Keratinocyte (primary cell): ENCODE results near the gene MLF1.

Experiments
- CTCF ChIP-seq, 3 experiments: IDR thresholded peaks in 1 of 3; conservative IDR thresholded peaks in 1 of 3; optimal IDR thresholded peaks in 1 of 3; 2 replicates in 2 of 3; 3 replicates in 1 of 3; pipeline versions ENCODE3 to v1.5.1; 2011; ENCODE audit warnings: low read length in 3 of 3, mild to moderate bottlenecking in 3 of 3, moderate library complexity in 2 of 3, control low read depth in 1 of 3, inconsistent platforms in 1 of 3; ENCODE audit not compliant: insufficient read depth in 2 of 3; ENCODE audit errors: extremely low read depth in 1 of 3
- EZH2 ChIP-seq: IDR thresholded peaks from one replicate; pipeline ENCODE4 v1.6.1; 2012; ENCODE audit warnings: inconsistent platforms, mild to moderate bottlenecking, low read length, moderate library complexity

GRCh38 chr3:158562674-158563073 is 8.3 kb upstream of the MLF1 start:
- TF ChIP-seq EZH2 = no peak
- no peak for TF ChIP-seq CTCF (optimal IDR thresholded peaks at IDR 0.05 in 1 of 3, IDR thresholded peaks at IDR 0.05 in 1 of 3, conservative IDR thresholded peaks at IDR 0.05 in 1 of 3; ENCODE audit: extremely low read depth in 1 of 3, insufficient read depth in 2 of 3, low read length in 3 of 3)
